Ishikawa (cell line): ENCODE measurements around the gene HOATZ.

ENCODE experiments used
- CEBPB ChIP-seq: IDR thresholded peaks from 2 replicates; pipeline ENCODE4 v1.6.1; 2012
- CREB1 ChIP-seq: IDR thresholded peaks from 2 replicates; pipeline ENCODE4 v1.6.1; 2012; ENCODE audit warnings: low read depth
- EGR1 ChIP-seq: IDR thresholded peaks from 2 replicates; pipeline ENCODE4 v1.6.1; 2012
- EP300 ChIP-seq: IDR thresholded peaks from 2 replicates; pipeline ENCODE4 v1.6.1; 2012; ENCODE audit warnings: borderline replicate concordance
- FOXM1 ChIP-seq: IDR thresholded peaks from 2 replicates; pipeline ENCODE4 v1.6.1; 2012; ENCODE audit warnings: low read depth, borderline replicate concordance
- NFIC ChIP-seq: IDR thresholded peaks from 2 replicates; pipeline ENCODE4 v1.6.1; 2012
- RAD21 ChIP-seq: IDR thresholded peaks from 2 replicates; pipeline ENCODE4 v1.6.1; 2012; ENCODE audit warnings: low read depth
- REST ChIP-seq: IDR thresholded peaks from 2 replicates; pipeline ENCODE4 v1.6.1; 2012; ENCODE audit warnings: low read depth, mild to moderate bottlenecking
- TAF1 ChIP-seq: IDR thresholded peaks from 2 replicates; pipeline ENCODE4 v1.6.1; 2012; ENCODE audit warnings: low read depth, mild to moderate bottlenecking
- TCF12 ChIP-seq: IDR thresholded peaks from 2 replicates; pipeline ENCODE4 v1.6.1; 2012; ENCODE audit warnings: low read depth
- USF1 ChIP-seq: IDR thresholded peaks from 2 replicates; pipeline ENCODE4 v1.6.1; 2012
- YY1 ChIP-seq: IDR thresholded peaks from 2 replicates; pipeline ENCODE4 v1.6.1; 2012; ENCODE audit warnings: low read depth
- ZBTB7A ChIP-seq: IDR thresholded peaks from 2 replicates; pipeline ENCODE4 v1.6.1; 2012; ENCODE audit warnings: low read depth
- TF ChIP-seq, protein P1 (sequence below): IDR thresholded peaks from 2 replicates; pipeline ENCODE4 v1.6.1; 2012

GRCh38 chr11:111549869-111550203 is 35.3 kb downstream of the HOATZ start:
- no peak for TF ChIP-seq REST
- no peak for TF ChIP-seq YY1
- no peak for TF ChIP-seq TCF12
- TF ChIP-seq CEBPB: no peak
- TF ChIP-seq TAF1: no peak
- TF ChIP-seq, protein P1, sequence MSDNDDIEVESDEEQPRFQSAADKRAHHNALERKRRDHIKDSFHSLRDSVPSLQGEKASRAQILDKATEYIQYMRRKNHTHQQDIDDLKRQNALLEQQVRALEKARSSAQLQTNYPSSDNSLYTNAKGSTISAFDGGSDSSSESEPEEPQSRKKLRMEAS: no peak
- TF ChIP-seq USF1: no peak
- TF ChIP-seq NFIC: no peak
- TF ChIP-seq RAD21: no peak
- no peak for TF ChIP-seq EP300
- TF ChIP-seq FOXM1: no peak
- TF ChIP-seq EGR1: no peak
- TF ChIP-seq ZBTB7A: no peak
- no peak for TF ChIP-seq CREB1
